ENCODE measurements around the gene MAP2K6.

MAP2K6 gene

DNA sequence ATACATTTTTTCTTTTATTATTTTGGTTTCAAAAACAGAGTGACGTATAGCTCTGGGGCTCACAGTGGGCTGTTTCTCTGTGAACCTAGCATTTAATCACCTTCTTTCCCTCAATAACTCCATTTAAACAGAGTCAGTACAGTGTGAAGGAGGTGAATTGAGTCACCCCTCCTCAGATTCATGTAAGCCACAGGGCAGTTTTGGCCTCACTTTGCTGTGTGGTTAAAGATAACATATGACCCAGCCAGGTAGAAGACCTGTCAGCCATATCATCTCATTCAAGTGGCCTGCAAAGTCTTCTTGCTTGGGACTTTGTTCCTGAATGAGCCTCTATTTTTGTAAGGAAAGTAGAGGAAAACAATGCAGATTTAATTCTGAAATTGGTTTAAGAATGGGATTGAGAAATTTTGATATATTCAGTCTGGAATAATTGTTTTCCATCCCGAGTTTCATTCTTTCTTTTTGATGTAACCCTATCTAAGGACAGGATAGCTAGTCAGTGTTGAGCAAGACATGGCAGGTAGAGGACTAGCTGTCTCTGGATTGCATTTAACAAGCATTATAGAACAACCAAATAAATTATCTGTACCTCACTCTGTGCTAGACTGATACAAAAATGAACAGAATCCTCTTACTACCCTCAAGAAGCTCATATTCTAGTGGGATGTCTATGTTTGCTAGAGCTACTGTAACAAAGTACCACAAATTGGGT lies 13.1 kb downstream of the MAP2K6 start:
- no peak for DNase-seq

DNA sequence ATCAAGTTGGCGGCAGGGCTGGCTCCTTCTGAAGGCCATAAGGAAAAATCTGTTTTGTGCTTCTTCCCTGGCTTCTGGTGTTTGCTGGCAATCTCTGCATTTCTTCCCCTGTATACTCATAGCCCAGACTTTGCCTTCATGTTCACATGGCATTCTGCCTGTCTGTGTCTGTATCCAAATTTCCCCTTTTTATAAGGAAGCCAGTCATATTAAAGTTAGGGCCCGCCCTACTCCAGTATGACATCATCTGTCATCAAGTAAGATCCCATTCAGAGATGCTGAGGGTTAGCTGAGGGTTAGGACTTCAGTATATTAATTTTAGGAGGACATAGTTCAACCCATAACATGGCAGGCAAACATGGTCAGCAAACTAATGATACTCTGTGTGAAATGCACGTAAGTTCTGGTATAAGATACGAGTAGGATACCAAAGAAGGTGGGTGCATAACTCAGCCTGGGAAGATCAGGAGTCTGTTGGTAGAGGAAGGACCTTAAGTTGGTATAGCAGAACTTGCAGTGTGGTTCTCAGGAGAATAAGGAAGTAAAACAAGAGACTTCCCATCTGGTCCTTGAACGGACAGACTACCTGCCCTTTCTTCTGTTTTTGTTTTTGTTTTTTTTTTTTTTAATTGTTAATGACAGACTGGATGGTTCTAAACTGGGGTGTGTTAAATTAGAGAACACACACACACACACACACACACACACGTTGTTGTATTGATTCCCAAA lies 13.9 kb downstream of the MAP2K6 start:
- no peak for DNase-seq

DNA sequence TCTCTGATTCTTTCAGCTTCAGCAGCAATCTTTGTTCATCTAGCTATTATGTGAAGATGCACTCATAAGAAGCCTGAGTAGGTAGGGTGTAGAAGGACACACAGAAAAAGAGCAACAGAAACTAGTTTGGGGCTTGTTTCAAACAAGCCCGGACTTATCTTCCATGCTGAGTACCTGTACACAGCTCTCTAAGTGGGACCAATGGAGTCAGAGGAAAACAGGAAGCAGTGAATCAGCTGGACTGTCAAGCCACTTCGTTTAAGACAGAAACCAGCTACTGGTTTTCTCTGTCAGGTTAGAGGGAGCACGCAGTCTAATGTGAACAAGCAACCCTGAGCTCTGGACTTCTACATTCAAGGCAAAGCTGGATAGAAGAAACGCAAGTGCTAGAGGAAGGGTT lies 16.0 kb downstream of the MAP2K6 start:
- no peak for DNase-seq

DNA sequence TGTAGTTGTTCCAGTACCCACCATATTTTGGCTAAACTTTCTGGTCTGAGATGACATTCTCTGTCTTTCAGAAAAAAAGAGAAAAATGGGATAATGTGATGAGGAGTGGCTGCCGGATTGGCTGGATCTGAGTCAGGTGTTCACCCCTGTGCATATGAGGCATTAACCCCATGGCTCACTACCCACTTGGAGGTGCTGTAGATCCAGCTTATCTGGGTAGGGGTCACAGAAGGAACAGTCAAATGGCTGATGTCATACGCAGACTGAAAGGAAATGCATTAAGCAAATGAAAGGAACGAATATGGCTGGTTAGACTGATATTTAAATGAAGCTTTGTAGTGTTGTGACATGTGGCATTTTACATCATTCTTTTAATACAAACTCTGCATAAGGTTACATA lies 17.3 kb downstream of the MAP2K6 start:
- no peak for DNase-seq

DNA sequence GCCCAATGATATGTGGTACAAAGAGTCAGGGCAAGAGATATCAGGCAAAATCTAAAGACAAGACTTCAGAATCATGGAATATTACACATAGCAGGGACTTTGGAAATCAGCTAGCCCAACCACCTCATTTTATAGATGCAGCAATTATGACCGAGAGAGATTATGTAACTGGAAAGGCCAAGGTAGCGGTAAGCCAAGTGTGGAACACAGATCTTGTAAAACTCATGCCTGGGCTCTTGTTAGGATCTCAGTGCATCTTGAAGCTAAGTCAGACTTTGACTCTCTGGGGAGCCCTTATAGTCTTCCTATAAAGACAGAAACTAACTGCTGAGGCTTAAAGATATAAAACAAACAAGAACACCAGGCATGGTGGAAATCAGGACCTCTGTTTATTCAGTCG lies 18.6 kb downstream of the MAP2K6 start:
- DNase-seq: no peak

DNA sequence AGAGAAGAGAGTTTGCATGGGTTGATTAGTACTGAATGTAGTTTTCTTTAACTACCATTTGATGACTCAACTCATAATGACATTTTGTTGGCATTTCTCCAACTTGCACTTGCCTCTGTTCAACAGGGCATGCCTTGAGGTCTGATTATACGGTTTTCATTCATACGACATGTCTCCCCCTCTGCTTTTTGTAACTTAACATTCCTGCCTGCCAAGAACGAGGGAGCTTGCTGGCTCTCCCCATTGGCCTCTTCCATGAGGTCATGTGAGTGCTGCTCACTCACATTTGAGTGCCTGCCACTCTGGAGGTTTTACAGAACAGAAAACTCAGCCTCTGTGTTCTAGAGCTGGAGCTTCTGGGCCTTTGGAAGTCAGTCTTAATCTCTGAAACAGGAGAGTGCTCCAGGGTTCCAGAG lies 19.7 kb downstream of the MAP2K6 start:
- peak; percentile 2 for DNase-seq

DNA sequence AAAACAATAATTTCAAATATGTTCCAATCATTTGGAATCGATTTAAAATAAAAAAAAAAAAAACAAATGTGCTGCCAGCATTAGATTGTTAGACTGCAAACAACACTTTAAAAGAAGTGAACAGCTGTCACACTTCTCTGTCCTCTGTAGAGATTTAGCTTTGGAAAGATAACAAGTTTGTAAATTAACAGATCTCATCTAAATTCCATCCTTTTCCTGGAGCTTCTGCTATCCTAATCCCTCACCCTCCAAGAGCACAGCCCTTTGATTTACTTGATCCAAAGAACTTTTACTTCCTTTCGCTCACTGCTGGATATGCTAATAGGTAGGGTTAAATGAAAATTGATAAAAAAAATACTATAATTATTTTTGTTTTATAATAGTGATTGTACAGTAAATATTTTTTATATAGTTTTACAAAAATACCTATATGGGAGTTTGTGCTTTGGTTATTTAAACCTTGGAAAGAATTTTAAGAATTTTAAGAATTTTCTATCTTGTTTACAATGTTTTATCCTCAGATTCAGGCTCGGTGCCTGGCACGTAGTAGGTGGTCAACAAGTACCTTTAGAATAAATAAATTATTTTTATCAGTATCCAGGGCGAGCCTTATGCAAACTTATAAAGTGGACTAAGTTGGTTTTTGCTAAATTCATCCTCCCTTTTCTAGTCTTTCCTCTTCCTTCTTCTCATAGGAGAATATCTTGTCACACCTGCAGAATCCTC lies 21.6 kb downstream of the MAP2K6 start:
- DNase-seq: no peak

DNA sequence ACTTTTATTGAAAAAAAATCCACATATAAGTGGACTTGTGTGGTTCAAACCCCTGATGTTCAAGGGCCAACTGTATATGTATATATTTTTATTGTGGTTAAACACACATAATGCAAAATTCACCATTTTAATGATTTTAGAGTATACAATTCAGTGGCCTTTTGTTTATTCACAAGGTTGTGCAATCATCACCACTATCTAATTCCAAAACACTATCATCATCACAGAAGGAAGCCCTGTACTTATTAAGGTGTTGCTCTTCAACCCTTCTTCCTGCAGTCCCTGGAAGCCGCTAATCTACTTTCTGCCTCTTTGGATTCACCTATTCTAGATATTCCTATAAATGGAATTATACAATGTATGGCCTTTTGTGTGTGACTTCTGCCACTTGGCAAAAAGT lies 23.0 kb downstream of the MAP2K6 start:
- no peak for DNase-seq

DNA sequence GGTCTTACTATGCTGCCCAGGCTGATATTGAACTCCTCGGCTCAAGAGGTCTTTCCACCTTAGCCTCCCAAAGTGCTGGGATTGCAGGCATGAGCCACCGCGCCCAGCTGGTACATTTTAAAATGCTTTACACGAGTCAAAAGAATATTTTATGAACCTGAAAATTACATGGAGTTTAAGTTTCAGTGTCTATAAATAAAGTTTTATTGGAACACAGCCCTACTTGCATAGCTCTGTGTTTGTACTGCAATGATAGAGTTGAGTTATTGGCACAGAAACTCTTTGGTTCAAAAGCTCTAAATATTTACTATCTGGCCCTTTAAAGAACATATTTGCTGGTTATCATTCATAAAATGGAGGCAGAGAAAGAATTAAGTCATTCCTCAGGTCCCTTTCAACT lies 24.3 kb downstream of the MAP2K6 start:
- DNase-seq: no peak

DNA sequence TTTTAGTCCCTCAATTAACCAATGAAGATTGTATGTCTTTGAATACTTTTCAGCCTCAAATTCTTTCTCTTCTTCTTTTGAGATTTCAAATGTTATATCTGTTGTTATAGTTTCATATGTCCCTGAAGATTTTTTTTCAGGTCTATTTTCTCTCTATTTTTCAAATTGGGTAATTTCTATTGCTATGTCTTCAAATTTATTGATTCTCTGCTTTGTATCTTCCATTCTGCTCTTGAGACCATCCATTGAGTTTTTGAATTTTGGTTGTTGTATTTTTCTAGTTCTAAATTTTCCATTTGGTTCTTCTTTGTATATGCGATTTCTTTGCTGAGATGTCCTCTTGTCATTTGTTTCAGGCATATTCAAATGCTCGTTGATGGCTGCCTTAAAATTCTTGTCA lies 26.7 kb downstream of the MAP2K6 start:
- no peak for DNase-seq

DNA sequence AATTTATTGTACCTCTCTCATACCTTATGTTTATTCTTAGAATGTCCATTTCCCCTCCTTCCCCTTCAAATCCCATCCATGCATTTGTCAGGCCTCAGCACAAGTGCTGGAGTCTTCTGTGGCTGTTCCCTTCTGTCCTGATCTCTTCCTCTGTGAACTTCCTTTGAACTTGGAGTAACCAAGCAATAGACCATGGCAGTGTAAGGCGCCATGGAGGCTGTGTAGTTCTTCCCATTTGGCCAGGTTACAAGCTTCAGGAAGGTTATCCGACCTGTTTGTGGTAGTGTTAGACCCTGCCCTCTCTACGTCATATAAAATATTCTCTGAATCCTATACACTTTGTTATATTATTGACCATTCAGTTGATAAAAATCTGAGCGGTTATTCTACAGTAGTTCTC lies 28.6 kb downstream of the MAP2K6 start:
- no peak for DNase-seq

DNA sequence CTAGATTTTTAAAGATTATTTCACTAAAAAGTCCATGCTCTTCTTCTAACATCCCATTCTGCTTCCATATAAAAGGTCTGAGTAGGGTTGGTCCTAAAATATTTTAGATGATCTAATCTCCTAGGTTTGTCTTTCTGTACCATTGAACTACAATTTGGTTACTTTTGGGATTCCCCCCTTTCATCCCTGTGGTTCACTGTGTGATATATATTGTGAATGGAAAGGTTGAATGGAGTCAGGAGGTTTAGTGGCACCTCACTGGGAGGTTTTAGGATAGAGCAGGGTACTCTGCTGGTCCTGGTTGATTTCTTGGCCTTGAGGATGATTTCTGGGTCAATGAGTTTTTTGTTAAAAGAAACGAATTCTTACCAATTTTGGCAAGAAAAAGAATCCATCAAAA lies 29.5 kb downstream of the MAP2K6 start:
- no peak for DNase-seq

DNA sequence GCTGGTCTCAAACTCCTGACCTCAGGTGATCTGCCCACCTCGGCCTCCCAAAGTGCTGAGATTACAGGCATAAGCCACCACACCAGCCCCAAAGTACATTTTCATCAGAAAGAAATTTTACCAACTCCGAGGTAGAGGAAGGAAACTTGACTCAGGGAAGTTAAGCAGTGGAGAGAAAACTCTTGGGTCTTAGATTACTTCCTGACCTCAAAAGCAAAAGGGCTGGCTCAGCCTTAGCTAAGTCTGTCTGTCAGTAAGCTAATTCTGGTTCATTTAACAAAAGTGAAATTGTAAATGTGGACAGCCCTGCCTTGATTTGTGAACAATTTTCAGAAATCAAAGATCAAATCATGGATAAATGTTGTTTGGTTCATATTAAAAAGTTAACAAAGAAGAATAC lies 30.6 kb downstream of the MAP2K6 start:
- DNase-seq: no peak

DNA sequence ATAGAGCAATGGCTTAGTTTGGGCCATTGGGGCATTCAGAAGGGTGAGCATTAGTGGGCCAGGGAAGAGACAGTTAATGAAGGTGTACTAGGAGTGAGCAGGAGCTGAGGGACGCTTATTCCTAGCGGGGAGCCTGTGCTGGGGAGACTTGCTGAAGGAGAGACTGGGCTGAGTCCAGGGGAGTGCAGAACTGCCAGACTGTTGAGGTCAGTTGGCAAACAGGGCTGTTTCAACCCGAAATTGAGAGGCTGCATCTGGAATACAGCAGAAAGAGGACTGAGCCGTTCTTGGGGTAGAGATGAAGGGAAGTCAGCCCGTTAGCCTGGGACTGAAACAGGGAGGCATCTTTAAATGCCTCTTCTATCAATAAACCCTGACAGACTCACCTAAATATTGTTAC lies 33.2 kb downstream of the MAP2K6 start:
- DNase-seq: no peak

DNA sequence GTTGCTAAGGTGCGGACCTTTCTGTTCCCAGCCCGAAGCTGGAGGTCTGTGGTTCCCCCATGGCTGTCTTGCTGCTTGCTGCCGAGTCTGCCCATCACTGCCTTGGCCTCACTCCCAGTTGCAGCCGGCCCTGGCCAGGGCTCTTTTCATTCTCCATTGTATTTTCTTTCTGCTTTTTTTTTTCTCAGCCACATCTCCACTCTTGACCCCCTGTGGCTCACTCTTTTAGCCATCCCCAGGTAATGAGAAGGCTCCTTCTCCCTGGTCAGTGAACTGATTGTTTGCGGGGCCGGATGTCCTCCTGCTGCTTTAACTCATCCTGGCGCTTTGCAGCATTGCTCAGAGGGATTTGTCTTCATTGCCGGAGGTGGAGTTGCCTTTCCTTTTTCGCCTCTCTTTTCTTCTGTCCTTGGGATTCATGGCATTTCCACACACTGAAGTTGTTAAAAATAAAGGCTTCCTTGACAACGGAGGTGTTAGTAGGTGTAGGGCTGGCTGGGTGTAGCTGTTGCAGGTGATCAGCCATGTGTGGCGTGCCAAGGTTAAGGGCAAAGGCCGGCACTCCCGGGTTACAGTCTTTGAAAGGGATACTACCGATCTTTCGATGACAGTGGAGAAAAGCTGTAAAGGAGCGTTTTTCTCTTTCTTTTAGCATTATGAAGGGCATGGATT lies 34.1 kb downstream of the MAP2K6 start:
- no peak for DNase-seq

DNA sequence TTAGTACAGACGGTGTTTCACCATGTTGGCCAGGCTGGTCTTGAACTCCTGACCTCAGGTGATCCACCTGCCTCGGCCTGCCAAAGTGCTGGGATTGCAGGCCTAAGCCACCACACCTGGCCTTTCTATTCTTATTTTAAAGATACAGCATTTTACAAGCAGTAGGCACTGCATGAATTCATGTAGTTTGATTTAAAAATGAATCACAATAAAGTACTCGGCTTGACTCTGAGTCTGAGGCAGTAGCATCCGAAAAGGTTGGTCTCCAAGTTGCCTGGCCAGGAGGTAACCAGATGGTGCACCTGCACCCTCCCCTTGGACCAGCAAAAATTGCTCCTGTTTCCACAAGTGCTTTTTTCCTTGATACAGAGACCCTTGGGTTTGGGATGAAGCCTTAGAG lies 35.6 kb downstream of the MAP2K6 start:
- no peak for DNase-seq

DNA sequence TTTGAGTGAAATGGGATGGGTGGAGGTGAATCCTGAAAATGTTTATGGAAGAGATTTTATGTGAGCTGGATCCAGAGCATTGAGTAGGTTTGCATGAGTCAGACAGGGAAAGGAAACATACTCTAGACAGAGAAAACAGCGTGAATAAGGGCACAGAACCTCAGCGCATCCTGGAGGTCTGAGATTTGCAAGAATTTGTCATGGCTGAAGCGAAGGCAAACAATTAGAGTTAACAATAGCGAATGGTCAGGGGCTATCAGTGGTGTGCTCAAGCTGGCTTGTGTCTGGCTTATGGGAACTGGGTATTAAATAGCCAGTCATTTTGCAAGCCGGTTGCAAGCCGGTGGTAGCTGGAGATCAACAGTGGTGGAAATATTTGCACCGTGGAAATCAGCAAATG lies 36.4 kb downstream of the MAP2K6 start:
- DNase-seq: no peak

DNA sequence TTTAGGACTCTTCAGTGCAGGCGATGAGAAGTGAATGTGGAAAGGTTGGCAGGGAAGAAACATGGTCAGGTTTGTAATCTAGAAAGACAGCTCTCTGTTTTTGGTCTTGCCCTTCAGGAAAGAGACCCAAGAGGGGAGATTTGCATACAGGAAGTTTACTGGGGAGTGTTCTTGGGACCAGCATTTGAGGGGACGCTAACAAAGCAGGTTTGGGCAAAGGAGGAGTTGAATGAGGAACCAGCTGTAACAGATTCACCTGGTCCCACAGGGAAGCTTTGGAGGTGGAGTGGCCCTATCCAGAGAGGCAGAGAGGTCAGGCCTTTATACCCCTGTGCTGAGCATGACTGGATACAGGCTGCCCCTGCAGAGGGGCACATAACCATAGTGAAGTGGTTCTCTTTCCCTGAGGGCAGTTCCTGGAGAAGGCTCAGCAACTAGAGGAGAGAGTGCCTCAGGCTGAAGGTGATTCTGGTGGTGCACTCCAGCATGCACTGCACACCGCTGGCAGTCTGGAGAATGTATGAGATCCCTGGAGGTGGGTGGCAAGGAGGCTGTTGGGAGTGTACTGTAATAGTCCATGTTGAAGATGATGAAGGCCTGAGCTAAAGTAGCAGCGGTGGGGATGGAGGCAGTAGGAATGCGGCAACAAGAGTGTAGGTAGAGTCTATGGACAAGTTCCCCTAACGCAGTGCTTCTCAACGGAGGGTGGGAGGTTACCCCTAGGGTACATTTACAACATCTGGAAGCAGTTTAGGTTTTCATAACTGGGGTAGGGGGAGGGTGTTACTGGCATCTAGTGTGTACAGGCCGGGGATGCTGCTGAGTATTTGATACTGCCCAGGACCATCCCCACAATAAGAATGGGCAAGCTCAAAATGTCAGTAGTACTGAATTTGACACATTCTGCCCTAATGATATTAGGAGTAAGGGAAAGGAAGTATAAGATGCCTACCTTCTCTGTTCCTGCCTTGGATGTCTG lies 37.2 kb downstream of the MAP2K6 start:
- no peak for DNase-seq

DNA sequence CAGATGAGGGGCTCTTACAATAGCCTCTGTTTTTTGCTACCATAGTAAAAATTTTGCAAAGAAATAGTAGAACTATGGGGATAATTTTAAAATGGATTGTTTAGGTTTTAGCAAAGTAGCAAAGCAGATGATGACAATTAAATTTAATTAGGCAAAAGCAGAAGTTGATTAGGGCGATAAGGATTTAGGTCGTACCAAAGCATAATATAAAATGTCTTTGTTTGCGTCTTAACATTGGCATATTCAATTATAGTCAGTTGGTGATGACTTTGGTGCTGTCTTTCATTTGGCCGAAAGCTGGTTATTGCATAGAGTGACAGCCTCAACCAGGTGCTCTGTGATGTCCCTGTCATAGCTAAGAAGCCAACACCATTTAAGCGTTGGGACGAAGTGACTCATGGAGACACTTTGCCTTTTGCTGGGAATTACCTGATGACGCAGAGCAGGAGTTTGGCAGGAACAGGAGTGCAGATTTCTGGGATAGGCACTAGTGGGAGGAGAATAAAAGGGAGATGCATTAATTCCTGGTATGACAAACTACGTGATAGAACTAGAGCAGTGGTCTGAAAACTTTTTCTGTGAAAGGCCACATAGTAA lies 38.3 kb downstream of the MAP2K6 start:
- no peak for DNase-seq

DNA sequence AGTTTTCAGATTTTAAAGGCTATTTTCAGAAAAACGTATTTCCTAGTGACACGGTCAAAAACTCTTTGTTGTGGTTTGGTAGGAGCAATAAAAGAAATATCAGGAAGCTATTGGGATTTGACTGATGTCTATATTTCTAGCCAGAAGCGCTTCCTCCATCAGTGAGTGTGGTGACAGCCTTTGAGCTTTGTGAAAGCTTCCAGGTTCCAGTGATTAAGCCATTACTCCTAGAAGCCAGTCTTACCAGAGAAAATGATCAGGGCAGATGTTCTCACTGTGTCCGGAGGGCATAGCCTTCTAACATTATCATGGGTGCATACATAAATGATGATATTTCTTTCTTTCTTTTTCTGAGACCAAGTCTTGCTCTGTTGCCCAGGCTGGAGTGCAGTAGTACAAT lies 39.6 kb downstream of the MAP2K6 start:
- DNase-seq: no peak

DNA sequence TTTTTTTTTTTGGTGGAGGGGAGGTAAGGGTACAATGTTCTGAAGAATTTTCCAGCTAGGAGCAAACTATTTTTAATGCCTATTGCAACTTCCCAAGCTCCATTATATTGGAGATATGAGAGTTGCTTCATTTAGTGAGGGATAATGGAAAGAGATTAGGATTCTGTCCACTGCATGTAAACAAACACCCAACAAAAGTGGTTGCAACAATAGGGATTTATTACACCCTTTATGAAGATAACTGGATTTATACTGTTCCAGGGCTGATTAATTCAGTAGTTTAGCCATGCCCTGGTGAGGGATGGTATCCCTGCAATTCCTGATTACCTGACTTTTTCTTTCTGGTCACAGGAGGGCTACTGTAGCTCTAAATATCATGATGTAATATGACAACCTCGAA lies 40.5 kb downstream of the MAP2K6 start:
- DNase-seq: no peak

DNA sequence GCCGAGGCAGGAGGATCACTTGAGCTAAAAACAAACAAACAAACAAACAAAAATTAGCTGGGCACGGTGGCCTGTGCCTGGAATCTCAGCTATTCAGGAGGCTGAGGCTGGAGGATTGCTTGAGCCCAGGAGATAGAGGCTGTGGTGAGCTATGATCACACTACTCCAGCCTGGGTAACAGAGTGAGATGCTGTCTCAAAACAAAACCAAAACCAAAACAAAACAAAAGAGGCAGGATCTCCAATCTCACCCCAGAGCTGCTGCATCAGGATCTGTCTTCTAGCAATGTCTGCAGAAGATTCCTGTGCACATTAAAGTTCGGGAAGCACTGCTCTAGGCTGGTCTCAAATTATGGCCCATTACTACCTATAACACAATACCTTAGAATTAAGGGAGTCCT lies 43.1 kb downstream of the MAP2K6 start:
- DNase-seq: no peak

Measured in NCI-H1417 treated with DMSO at 0.1 percent for 48 hours (cell line).